ENCODE measurements around the gene PLS3. TPM values are rescaled to one million over a fixed set of nuclear protein-coding genes. Genes with fewer than 3 reads are reported as not detected.

PLS3 gene
- total RNA-seq, 4 donors from 2014 or later: 76.8 to 84.0 (median 80.8) TPM

DNA sequence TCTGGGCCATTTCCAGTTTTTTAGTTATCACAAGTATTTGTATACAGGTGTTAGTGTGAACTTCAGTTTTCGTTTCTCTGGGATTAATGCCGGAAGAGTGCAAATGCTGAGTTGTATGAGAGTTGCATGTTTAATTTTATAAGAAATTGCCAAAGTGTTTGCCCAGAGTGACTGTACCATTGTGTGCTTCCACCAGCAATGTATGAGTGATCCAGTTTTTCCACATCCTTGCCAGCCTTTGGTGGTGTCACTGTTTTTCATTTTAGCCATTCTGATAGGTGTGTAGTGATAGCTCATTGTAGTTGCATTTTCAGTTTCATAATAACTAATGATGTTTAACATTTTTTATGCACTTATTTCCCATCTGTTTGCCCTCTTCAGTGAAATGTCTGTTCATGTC lies 18.4 kb downstream of the PLS3 start:
- TF ChIP-seq, protein P1, sequence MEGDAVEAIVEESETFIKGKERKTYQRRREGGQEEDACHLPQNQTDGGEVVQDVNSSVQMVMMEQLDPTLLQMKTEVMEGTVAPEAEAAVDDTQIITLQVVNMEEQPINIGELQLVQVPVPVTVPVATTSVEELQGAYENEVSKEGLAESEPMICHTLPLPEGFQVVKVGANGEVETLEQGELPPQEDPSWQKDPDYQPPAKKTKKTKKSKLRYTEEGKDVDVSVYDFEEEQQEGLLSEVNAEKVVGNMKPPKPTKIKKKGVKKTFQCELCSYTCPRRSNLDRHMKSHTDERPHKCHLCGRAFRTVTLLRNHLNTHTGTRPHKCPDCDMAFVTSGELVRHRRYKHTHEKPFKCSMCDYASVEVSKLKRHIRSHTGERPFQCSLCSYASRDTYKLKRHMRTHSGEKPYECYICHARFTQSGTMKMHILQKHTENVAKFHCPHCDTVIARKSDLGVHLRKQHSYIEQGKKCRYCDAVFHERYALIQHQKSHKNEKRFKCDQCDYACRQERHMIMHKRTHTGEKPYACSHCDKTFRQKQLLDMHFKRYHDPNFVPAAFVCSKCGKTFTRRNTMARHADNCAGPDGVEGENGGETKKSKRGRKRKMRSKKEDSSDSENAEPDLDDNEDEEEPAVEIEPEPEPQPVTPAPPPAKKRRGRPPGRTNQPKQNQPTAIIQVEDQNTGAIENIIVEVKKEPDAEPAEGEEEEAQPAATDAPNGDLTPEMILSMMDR (IDR thresholded peaks at IDR 0.05): no peak
- TF ChIP-seq EP300 (IDR thresholded peaks at IDR 0.05) (no peak), POLR2AphosphoS5 (IDR thresholded peaks at IDR 0.05) (no peak), POLR2A (IDR thresholded peaks at IDR 0.05; ENCODE audit: low read depth) (no peak)
- peaks cover 6 to 37% (median 21%) of the 10 kb centered on the region in 4 donors for H3K4me1 ChIP-seq
- no peaks in the 10 kb centered on the region for H3K36me3 ChIP-seq
- H3K9me3 ChIP-seq: no peaks in the 10 kb centered on the region
- no peak overlapping the region for H3K4me3 ChIP-seq
- H3K27me3 ChIP-seq: no peaks in the 10 kb centered on the region
- no peak for DNase-seq (ENCODE audit: extremely low spot score)
- intact Hi-C loops (cut with DNase I): no loop called here
- 94% methylated on average over 2 of the region's 2 CpGs for WGBS
- no peak overlapping the region for H3K27ac ChIP-seq (replicated peaks in 1 of 4)

DNA sequence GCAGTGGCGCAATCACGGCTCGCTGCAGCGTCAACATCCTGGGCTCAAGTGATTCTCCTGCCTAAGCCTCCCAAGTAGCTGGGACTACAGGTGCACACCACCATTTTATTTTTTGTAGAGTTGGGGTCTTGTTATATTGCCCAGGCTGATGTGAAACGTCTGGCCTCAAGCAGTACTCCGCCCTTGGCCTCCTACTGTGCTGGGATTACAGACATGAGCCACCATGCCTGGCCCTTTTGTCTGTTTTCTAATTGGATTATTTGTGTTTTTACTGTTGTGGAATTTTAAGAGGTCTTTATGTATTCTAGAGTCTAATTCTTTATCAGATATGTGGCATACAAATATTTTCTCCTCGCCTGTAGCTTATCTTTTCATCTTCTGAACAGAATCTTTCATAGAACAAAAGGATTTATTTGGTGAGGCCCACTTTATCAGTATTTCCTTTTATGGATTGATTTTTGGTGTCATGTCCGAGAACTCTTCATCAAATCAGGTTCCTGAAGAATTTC lies 18.9 kb downstream of the PLS3 start:
- WGBS: 77% methylated on average over 6 of the region's 8 CpGs

DNA sequence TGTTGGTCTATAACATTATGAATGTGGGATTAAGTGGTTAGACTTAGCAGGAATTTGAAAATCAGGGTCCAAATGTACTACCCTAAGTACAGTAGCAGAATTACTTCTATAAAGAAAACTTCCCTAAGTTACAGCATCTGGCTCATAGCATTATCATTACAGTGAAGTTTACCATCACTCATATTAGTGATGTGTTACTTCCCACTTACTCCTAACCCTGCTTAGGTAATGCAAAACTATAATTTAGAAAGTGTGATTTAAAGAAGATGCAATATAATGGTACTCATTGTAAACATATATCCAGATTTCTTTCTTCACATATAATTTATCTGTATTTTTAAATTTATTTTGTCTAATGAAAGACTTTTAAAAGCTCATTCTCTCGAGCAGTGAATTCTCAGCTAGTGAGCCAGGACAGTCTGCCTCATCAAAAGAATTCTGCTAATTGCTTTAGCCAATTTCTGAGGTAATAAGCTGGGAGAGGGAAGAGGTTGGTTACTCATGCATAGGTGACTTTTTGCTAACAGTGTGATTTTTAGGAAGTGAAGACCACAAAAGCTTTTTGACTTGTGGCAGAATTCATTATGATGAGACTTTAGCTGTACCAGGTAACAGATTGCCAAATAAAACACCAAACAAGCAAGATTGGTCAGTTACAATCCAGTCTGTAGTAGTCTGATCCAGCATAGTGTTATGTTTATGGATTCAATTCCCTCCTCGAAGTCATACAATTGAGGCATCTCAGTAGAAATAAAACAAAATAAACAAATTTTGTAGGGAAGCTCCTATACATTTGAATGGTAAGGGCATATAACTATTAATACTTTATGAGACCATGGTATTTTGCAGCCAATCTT lies 21.0 kb downstream of the PLS3 start:
- Histone ChIP-seq H3K27me3 (no peaks in the 10 kb centered on the region), H3K4me3 (peak overlapping the region in 1 of 4 donors; percentile 24), H3K36me3 (no peaks in the 10 kb centered on the region), H3K9me3 (no peaks in the 10 kb centered on the region), H3K4me1 (peaks cover 6 to 49% (median 24%) of the 10 kb centered on the region in 4 donors), H3K27ac (replicated peaks in 1 of 4) (peak overlapping the region; percentile 9 to 68 (median 59))
- intact Hi-C loops (cut with DNase I): no loop called here
- WGBS: 26% methylated on average over 2 of the region's 2 CpGs
- TF ChIP-seq, protein P1 (IDR thresholded peaks at IDR 0.05): no peak
- no peak for TF ChIP-seq EP300 (IDR thresholded peaks at IDR 0.05)
- no peak for TF ChIP-seq POLR2A (IDR thresholded peaks at IDR 0.05; ENCODE audit: low read depth)
- TF ChIP-seq POLR2AphosphoS5 (IDR thresholded peaks at IDR 0.05): no peak
- DNase-seq (ENCODE audit: extremely low spot score): no peak

More for the DNA sequence above, 18.9 kb downstream of the PLS3 start:
- intact Hi-C loops (cut with DNase I): no loop called here
- H3K27me3 ChIP-seq: no peaks in the 10 kb centered on the region
- no peak overlapping the region for H3K27ac ChIP-seq (replicated peaks in 1 of 4)
- H3K36me3 ChIP-seq: no peaks in the 10 kb centered on the region
- no peak for DNase-seq (ENCODE audit: extremely low spot score)
- H3K4me1 ChIP-seq: peaks cover 6 to 42% (median 21%) of the 10 kb centered on the region in 4 donors
- no peak overlapping the region for H3K4me3 ChIP-seq
- TF ChIP-seq, protein P1 (IDR thresholded peaks at IDR 0.05): no peak
- TF ChIP-seq POLR2AphosphoS5 (IDR thresholded peaks at IDR 0.05) (no peak), EP300 (IDR thresholded peaks at IDR 0.05) (no peak), POLR2A (IDR thresholded peaks at IDR 0.05; ENCODE audit: low read depth) (no peak)
- no peaks in the 10 kb centered on the region for H3K9me3 ChIP-seq

DNA sequence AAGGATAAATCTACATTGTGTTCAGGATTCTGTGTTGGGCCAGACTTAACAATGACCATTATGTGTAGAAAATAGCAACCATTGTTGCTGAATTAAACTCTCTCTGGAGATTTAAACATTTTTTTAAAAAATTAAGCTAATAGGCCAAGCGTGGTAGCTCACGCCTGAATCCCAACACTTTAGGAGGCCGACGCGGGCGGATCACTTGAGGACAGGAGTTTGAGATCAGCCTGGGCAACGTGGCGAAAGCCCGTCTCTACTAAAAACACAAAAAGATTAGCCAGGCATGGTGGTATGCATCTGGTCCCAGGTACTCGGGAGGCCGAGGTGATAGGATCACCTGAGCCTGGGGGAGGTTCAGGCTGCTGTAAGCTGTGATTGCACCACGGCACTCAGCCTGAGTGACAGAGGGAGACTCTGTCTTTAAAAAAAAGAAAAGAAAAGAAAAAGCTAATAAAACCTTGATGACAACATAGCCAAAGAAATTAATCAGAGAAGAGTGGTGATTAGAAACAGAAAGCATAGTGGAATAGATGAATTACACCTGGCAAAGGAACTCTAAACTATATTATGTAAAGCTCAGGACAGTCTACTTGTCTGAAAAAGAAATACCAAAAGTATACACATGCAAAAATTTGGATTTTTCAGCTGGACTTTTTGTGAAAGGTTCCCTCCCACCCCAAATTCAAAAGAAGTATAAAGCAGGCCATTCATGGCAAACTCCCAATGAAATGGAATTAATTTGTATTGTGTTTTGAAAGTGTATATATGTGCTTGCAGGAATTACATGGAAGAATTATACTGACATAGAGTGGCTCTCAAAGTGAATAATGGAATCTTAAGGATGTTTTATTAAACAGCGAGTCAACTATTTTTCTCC lies 21.9 kb downstream of the PLS3 start:
- DNase-seq (ENCODE audit: extremely low spot score): no peak
- Histone ChIP-seq H3K9me3 (no peaks in the 10 kb centered on the region), H3K27me3 (no peaks in the 10 kb centered on the region), H3K4me1 (peaks cover 6 to 49% (median 24%) of the 10 kb centered on the region in 4 donors), H3K4me3 (peak overlapping the region in 3 of 4 donors; percentile 6 to 24 (median 14)), H3K36me3 (no peaks in the 10 kb centered on the region), H3K27ac (replicated peaks in 1 of 4) (peak overlapping the region; percentile 22 to 68 (median 59))
- WGBS: 50% methylated on average over 13 of the region's 13 CpGs
- TF ChIP-seq POLR2AphosphoS5 (IDR thresholded peaks at IDR 0.05) (no peak), EP300 (IDR thresholded peaks at IDR 0.05) (no peak), POLR2A (IDR thresholded peaks at IDR 0.05; ENCODE audit: low read depth) (no peak)
- TF ChIP-seq, protein P1 (IDR thresholded peaks at IDR 0.05): no peak
- intact Hi-C loops (cut with DNase I): no loop called here
